ENCODE measurements around the gene INSR.
"Not testable (repeated sequence)": the region's sequence is repeated elsewhere in the genome, so short reads cannot be mapped to it uniquely, and the experiment has no call there.

- not testable (repeated sequence) for TF ChIP-seq CTCF (IDR thresholded peaks at IDR 0.05; ENCODE audit: insufficient read depth, low read depth, low read length); EZH2 (IDR thresholded peaks at IDR 0.05; ENCODE audit: insufficient read depth, low read length)
Observed at GRCh38 chr19:7146086-7146485, 148.1 kb downstream of the INSR start.

Measured in astrocyte (in vitro differentiated cells and primary cell).